A549 (cell line): Measurements from ENCODE around the gene CDK10. TPM values are rescaled to one million over a fixed set of nuclear protein-coding genes. Genes with fewer than 3 reads are reported as not detected.

ENCODE experiments used
- BCL3 ChIP-seq: fragments of >200 bp; sonication (Bioruptor Twin); formaldehyde crosslinking; IDR thresholded peaks from 3 replicates; pipeline ENCODE4 v1.6.1; 2016
- CBX2 ChIP-seq: fragments of 200-600 bp; sonication (generic); IDR thresholded peaks from 2 replicates; pipeline ENCODE4 v1.6.1; 2016; ENCODE audit warnings: low read depth, mild to moderate bottlenecking, borderline replicate concordance
- CBX8 ChIP-seq: fragments of 200-600 bp; sonication (generic); IDR thresholded peaks from 2 replicates; pipeline ENCODE4 v1.6.1; 2016
- CEBPB ChIP-seq, 2 experiments: fragments of >200 bp in 1 of 2; sonication (Bioruptor Twin) in 1 of 2; formaldehyde crosslinking in 1 of 2; IDR thresholded peaks; 2 replicates each; pipeline ENCODE4 v1.6.1; 2012 to 2016
- E2F6 ChIP-seq: IDR thresholded peaks from 2 replicates; pipeline ENCODE4 v1.6.1; 2012; ENCODE audit warnings: low read depth, borderline replicate concordance
- EHF ChIP-seq: fragments of 250-450 bp; sonication (Bioruptor Pico); IDR thresholded peaks from 2 replicates; pipeline ENCODE4 v1.5.0; 2020; ENCODE audit warnings: mild to moderate bottlenecking
- ELK1 ChIP-seq: fragments of 150-350 bp; IDR thresholded peaks from 2 replicates; pipeline ENCODE4 v1.6.1; 2014; ENCODE audit warnings: low read depth, mild to moderate bottlenecking, low read length
- ESRRA ChIP-seq: fragments of 150-350 bp; IDR thresholded peaks from 2 replicates; pipeline ENCODE4 v1.6.1; 2014; ENCODE audit warnings: mild to moderate bottlenecking, low read length, borderline replicate concordance
- FOSL2 ChIP-seq, 2 experiments: fragments of 450-650 bp in 1 of 2; fragments of >200 bp in 1 of 2; sonication (Bioruptor Twin) in 1 of 2; formaldehyde crosslinking; IDR thresholded peaks; 2 replicates each; pipeline versions ENCODE4 v1.5.0 to v1.6.1; 2016 to 2020; ENCODE audit warnings: mild to moderate bottlenecking in 1 of 2, moderate library complexity in 1 of 2
- FOXS1 ChIP-seq: fragments of 250-450 bp; sonication (Bioruptor Pico); IDR thresholded peaks from 2 replicates; pipeline ENCODE4 v1.5.0; 2020; ENCODE audit warnings: mild to moderate bottlenecking, moderate library complexity
- GATA3 ChIP-seq: IDR thresholded peaks from 2 replicates; pipeline ENCODE4 v1.6.1; 2012; ENCODE audit warnings: borderline replicate concordance
- HDAC2 ChIP-seq: fragments of 200-600 bp; sonication (generic); IDR thresholded peaks from 2 replicates; pipeline ENCODE4 v1.6.1; 2016
- HES2 ChIP-seq: fragments of >200 bp; sonication (Bioruptor Twin); formaldehyde crosslinking; IDR thresholded peaks from 2 replicates; pipeline ENCODE4 v1.6.1; 2016
- HOXB13 ChIP-seq: fragments of 250-450 bp; sonication (Bioruptor Pico); IDR thresholded peaks from 2 replicates; pipeline ENCODE4 v1.5.0; 2020; ENCODE audit warnings: low read depth, mild to moderate bottlenecking, moderate library complexity
- HOXB5 ChIP-seq: fragments of 250-450 bp; sonication (Bioruptor Pico); IDR thresholded peaks from 2 replicates; pipeline ENCODE4 v1.5.0; 2020; ENCODE audit warnings: mild to moderate bottlenecking, moderate library complexity
- JUN ChIP-seq, 2 experiments: fragments of >200 bp; sonication (Bioruptor Twin); formaldehyde crosslinking; IDR thresholded peaks; 2 replicates in 1 of 2; 3 replicates in 1 of 2; pipeline ENCODE4 v1.6.1; 2016 to 2017
- KDM5A ChIP-seq: fragments of 200-600 bp; sonication (generic); IDR thresholded peaks from 2 replicates; pipeline ENCODE4 v1.6.1; 2016; ENCODE audit warnings: antibody characterized with exemption, mild to moderate bottlenecking
- MAZ ChIP-seq: fragments of 150-350 bp; IDR thresholded peaks from 2 replicates; pipeline ENCODE4 v1.6.1; 2014; ENCODE audit warnings: antibody characterized with exemption, low read depth, low read length, borderline replicate concordance
- NR3C1 ChIP-seq: fragments of >200 bp; sonication (Bioruptor Twin); formaldehyde crosslinking; IDR thresholded peaks from 3 replicates; pipeline ENCODE4 v1.6.1; 2017
- PBX3 ChIP-seq: IDR thresholded peaks from 2 replicates; pipeline ENCODE4 v1.6.1; 2012
- PHF8 ChIP-seq: fragments of 200-600 bp; sonication (generic); IDR thresholded peaks from 2 replicates; pipeline ENCODE4 v1.6.1; 2016; ENCODE audit warnings: low read depth, mild to moderate bottlenecking, antibody characterized with exemption, moderate library complexity, borderline replicate concordance
- POLR2A ChIP-seq: IDR thresholded peaks from 2 replicates; pipeline ENCODE4 v1.6.1; 2012; ENCODE audit warnings: mild to moderate bottlenecking, low read length
- RAD21 ChIP-seq, 2 experiments: fragments of >200 bp in 1 of 2; sonication (Bioruptor Twin) in 1 of 2; formaldehyde crosslinking in 1 of 2; IDR thresholded peaks in 1 of 2; conservative IDR thresholded peaks in 1 of 2; 2 replicates in 1 of 2; 3 replicates in 1 of 2; pipeline ENCODE4 v1.6.1; 2012 to 2018; ENCODE audit warnings: inconsistent platforms in 1 of 2
- RARB ChIP-seq: fragments of 250-450 bp; sonication (Bioruptor Pico); IDR thresholded peaks from 2 replicates; pipeline ENCODE4 v1.8.0; 2021; ENCODE audit warnings: mild to moderate bottlenecking, moderate library complexity
- RCOR1 ChIP-seq: fragments of 150-350 bp; IDR thresholded peaks from 2 replicates; pipeline ENCODE4 v1.6.1; 2014; ENCODE audit warnings: antibody characterized with exemption, low read length, low read depth
- RNF2 ChIP-seq: fragments of 200-600 bp; sonication (generic); IDR thresholded peaks from 2 replicates; pipeline ENCODE4 v1.6.1; 2016; ENCODE audit warnings: low read depth, mild to moderate bottlenecking, antibody characterized with exemption, moderate library complexity, borderline replicate concordance
- SREBF2 ChIP-seq: fragments of 450-650 bp; IDR thresholded peaks from 2 replicates; pipeline ENCODE4 v1.6.1; 2014; ENCODE audit warnings: mild to moderate bottlenecking, moderate library complexity
- TFCP2L1 ChIP-seq: fragments of 250-450 bp; sonication (Bioruptor Pico); IDR thresholded peaks from 2 replicates; pipeline ENCODE4 v1.5.0; 2021; ENCODE audit warnings: mild to moderate bottlenecking
- ZFP36 ChIP-seq: fragments of 450-650 bp; IDR thresholded peaks from 2 replicates; pipeline ENCODE4 v1.6.1; 2014; ENCODE audit warnings: borderline replicate concordance; ENCODE audit not compliant: partially characterized antibody
- ZNF302 ChIP-seq: fragments of 250-450 bp; sonication (Bioruptor Pico); IDR thresholded peaks from 2 replicates; pipeline ENCODE4 v1.9.0; 2021; ENCODE audit warnings: inconsistent platforms, mild to moderate bottlenecking, moderate library complexity
- ZSCAN20 ChIP-seq: fragments of 250-450 bp; sonication (Bioruptor Pico); IDR thresholded peaks from 2 replicates; pipeline ENCODE4 v1.8.0; 2022; ENCODE audit warnings: mild to moderate bottlenecking, moderate library complexity
- polyA plus RNA-seq, 4 experiments: library from polyadenylated mRNA; depleted of rRNA in 3 of 4; stranded (reverse); fragments of >200 nt; fragmentation: RNase III in 1 of 4; extraction: RNeasy Plus Mini Kit Qiagen cat#74134 plus additional on column Dnase treatment in 1 of 4; gene quantifications; 2 replicates in 3 of 4; 3 replicates in 1 of 4; pipeline ENCODE4 v1.2.3, GENCODE V29; 2011 to 2017

The CDK10 gene
- polyA plus RNA-seq, 2 of the 4 experiments (the other 2 are of a cell fraction), result 35.9 to 55.3 TPM

GRCh38 chr16:89720813-89721545 is 34.5 kb downstream of the CDK10 start, which contains the start of the genes VPS9D1 and ZNF276 (continued):
- TF ChIP-seq ESRRA (no peak), HES2 (no peak), ZNF302 (CRISPR knock-in tag) (no peak), FOXS1 (CRISPR knock-in tag) (no peak), RCOR1 (no peak), JUN (IDR thresholded peaks at IDR 0.05) (peak; percentile 73 to 97; a peak in 4 of 5 replicates), CEBPB (IDR thresholded peaks at IDR 0.05) (no peak), ZFP36 (no peak), RNF2 (no peak), CBX2 (no peak), ZSCAN20 (CRISPR knock-in tag) (no peak), E2F6 (0 out of 2 replicates have a peak, but pooled peaks have one; percentile 52), TFCP2L1 (CRISPR knock-in tag) (peak; percentile 76; the same call in 1 of the 2 replicates), HOXB5 (CRISPR knock-in tag) (no peak; the same call in 1 of the 2 replicates), PHF8 (peak; percentile 6; the same call in 1 of the 2 replicates), CBX8 (no peak), PBX3 (peak; percentile 86), KDM5A (peak; percentile 55; the same call in 1 of the 2 replicates), NR3C1 (no peak), BCL3 (peak; percentile 66; the same call in 2 of the 3 replicates), ELK1 (no peak), GATA3 (no peak), POLR2A (peak; percentile 58), HOXB13 (no peak), HDAC2 (no peak), SREBF2 (no peak), EHF (no peak), RAD21 (conservative IDR thresholded peaks at IDR 0.05 in 1 of 2, IDR thresholded peaks at IDR 0.05 in 1 of 2) (no peak), RARB (CRISPR knock-in tag) (no peak), MAZ (peak; percentile 90), FOSL2 (IDR thresholded peaks at IDR 0.05) (no peak), FOSL2 (CRISPR knock-in tag; IDR thresholded peaks at IDR 0.05) (no peak; the same call in none of the 2 replicates)
